GM12891 (cell line): ENCODE data around the gene CDH4. TPM values are rescaled to one million over a fixed set of nuclear protein-coding genes. Genes with fewer than 3 reads are reported as not detected.

Experiments
- DNase-seq: peaks from one replicate; pipeline ENCODE4 v3.0.0; 2011; ENCODE audit warnings: low spot score; ENCODE audit not compliant: insufficient read length
- FAIRE-seq: peaks from 2 replicates; lab custom pipeline; 2011; peaks lifted over from hg19 to GRCh38; lab: Jason Lieb, UNC
- PAX5 ChIP-seq: IDR thresholded peaks from 2 replicates; pipeline ENCODE4 v1.6.1; 2011; ENCODE audit warnings: low read length, moderate library complexity, mild to moderate bottlenecking; ENCODE audit not compliant: insufficient read depth, severe bottlenecking
- POLR2A ChIP-seq: IDR thresholded peaks from 2 replicates; pipeline ENCODE4 v1.6.1; 2011; ENCODE audit warnings: low read depth, low read length, control low read depth
- POLR2AphosphoS5 ChIP-seq: IDR thresholded peaks from 2 replicates; pipeline ENCODE4 v1.6.1; 2011; ENCODE audit warnings: low read depth, low read length, control low read depth
- POU2F2 ChIP-seq: IDR thresholded peaks from 2 replicates; pipeline ENCODE4 v1.6.1; 2011; ENCODE audit warnings: low read depth, mild to moderate bottlenecking, control low read depth, low read length, moderate library complexity
- SPI1 ChIP-seq: IDR thresholded peaks from 2 replicates; pipeline ENCODE4 v1.6.1; 2011; ENCODE audit warnings: low read depth, low read length, control low read depth
- TAF1 ChIP-seq: IDR thresholded peaks from 2 replicates; pipeline ENCODE4 v1.6.1; 2011; ENCODE audit warnings: low read depth, low read length, control low read depth
- polyA plus RNA-seq: library from polyadenylated mRNA; unstranded; fragments of >200 nt; gene quantifications from one replicate; pipeline ENCODE4 v1.2.1, GENCODE V29; 2012; ENCODE audit warnings: low read depth, missing spikeins, inconsistent platforms; ENCODE audit not compliant: missing spikeins

CDH4 gene
- polyA plus RNA-seq = 0.01 TPM

DNA sequence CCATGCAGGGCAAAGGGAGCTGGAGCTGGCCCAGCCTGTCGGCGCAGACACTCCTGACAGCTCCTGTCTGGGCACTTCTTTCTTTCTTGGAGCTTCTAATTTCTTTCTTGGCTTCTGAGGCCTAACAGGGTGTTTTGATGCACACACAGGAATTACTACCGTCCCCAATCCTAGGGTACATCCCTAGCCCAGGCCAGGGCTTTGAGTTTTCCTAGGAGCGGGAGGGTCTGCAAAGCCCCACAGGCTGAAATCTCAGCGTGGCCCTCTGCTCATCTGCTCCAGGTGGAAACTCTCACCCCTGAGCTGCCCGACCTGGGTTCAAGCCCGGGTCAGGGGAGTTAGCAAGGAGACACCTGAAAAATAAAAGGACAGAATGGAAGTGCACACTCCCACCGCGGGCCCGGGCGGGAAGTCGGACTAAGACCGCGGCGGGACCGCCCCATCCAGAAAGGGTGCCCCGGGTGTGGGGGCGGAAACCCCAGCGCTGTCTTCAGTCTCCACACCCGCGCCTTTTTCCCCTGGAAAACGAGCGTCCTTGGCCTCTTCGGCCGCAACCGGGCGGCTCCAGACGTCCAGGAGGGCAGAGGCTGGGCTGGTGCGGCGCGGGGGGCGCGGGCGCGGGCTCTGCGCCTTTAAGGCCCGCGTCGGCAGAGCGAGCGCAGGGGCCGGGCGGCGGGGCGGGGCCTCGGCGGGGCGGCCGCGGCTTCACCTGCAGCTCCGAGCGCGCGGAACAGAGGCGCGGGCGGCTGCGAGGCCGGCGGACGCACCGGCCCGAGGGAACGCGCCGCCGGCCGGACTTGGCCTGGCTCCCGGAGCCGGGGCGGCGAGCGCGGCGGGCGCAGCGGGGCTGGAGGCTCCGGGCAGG, at the start of gene CDH4:
CDH4 (plus strand) TSS at position 733 of the 865 bp plus-strand sequence.
- FAIRE-seq (no peak), DNase-seq (no peak)
- TF ChIP-seq TAF1 = no peak
- TF ChIP-seq PAX5 = no peak

DNA sequence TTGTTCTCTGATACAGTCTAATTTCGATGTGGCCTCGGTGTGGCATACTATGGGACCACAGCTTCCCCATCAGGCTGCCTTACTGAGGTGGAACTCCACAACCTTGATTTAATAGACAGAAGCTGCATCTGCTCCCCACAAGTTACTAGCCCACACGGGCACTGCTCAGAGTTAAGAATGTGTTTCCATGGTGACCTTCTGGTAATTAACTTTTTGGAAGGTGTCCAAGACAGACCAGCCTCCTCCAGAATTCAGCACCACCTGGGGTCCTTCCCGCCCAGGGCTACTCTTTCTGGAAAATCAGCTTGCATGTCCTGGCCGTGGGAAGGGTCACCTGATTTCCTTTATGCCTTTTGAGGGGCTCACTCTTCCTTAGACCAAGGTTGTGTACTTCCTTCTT, 48.7 kb upstream of the CDH4 start:
- no peak for TF ChIP-seq POLR2AphosphoS5
- no peak for TF ChIP-seq TAF1
- no peak for TF ChIP-seq PAX5
- no peak for TF ChIP-seq SPI1
- TF ChIP-seq POLR2A = no peak
- TF ChIP-seq POU2F2 = no peak
- DNase-seq (no peak), FAIRE-seq (no peak)

DNA sequence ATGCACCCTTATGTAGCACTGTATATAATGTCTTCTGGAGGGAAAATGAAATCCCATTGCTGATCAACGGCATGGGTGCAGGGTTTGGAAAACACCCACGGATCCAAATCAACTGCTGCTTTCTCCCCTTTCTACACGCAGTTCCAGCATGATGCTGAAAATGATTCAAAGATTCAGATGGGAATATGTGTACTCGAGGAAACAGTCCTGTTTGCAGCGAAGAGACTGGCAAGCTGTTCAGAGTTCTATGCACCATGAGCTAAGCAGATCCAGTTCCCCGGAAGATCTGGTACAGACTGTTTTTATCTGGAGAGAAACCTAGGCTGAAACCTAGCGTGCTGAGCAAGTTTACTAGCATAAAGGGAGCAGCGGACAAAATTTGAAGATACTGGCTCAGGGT, 47.9 kb upstream of the CDH4 start:
- DNase-seq (no peak), FAIRE-seq (no peak)
- TF ChIP-seq TAF1 (no peak), POLR2AphosphoS5 (no peak), PAX5 (no peak)

DNA sequence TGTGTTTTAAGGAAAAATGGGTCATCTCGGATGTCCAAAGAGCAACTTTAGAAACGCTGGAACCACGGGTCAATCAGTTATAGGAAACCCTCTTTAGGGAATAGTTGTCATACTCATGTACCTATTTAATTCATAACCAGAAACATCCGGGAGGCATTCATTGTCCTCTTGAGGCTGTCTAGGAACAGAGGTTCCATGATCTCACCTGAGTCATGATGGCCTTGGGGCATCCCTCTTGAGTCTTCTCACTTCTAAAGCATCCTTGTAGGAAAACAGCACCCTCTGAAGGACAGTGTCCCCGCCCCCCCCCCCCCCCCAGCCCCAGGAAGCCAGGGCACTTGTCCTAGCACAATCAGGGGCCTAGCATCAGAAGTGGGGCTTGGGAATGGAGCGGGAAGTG, 46.3 kb upstream of the CDH4 start:
- FAIRE-seq = no peak
- TF ChIP-seq POLR2AphosphoS5 (no peak), POLR2A (no peak), SPI1 (no peak), PAX5 (no peak)
- DNase-seq = no peak

DNA sequence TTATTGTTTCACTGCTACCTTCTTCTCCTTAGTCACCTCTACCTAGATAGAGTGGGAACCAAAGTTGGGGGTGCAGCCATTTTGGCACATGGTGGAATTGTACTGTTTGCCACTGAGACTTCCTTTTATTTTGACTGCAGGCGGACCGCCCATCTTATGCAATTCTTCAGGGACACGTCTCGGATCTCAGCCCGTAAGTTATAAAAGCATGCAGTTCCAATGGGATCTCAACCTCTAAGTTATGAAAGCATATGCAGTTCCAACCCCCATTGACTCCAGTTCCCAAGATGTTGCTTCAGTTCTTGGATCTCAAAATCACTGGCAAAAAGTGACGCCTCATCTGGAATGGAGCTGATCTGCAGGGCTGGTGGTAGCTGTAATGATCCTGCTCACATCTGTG, 41.2 kb upstream of the CDH4 start:
- DNase-seq (no peak), FAIRE-seq (no peak)
- TF ChIP-seq POU2F2 (no peak), TAF1 (no peak), PAX5 (no peak), POLR2AphosphoS5 (no peak), SPI1 (no peak), POLR2A (no peak)

DNA sequence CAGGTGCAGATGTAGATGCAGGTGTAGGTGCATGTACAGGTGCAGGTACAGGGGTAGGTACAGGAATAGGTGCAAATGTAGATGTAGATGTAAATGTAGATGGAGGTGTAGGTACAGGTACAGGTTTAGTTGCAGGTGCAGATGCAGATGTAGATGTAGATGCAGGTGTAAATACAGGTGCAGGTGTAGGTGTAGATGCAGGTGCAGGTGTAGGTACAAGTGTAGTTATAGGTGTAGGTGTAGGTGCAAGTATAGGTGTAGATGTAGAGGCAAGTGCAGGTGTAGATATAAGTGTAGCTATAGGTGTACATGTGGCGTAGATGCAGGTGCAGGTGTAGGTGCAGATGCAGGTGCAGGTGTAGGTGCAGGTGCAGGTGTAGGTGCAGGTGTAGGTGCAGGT, 34.2 kb upstream of the CDH4 start:
- TF ChIP-seq POU2F2 (no peak), SPI1 (no peak), TAF1 (no peak), POLR2A (no peak), PAX5 (no peak), POLR2AphosphoS5 (no peak)
- no peak for DNase-seq
- FAIRE-seq = no peak

DNA sequence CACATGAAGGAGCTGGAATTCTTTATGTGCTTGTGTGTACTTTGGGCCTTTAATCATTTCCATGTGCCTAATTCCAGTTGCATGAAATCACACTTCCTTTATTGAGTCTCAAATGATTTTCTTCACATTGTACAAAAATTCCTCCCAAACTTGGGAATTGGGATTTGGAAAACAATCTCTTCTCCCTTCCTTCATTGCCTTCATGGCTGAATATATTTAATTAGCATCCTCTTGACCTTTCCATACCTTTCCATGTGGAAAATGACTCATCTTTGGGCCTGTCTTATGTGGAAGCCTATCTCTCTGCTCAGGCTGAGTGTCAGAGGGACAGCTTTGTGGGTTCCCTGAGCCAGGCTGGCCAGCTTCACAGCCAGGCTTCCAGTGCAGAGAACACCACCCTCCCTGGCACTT, 33.0 kb upstream of the CDH4 start:
- FAIRE-seq (no peak), DNase-seq (no peak)
- TF ChIP-seq POLR2AphosphoS5 = no peak
- TF ChIP-seq TAF1 = no peak
- TF ChIP-seq SPI1 = no peak
- TF ChIP-seq POLR2A = no peak

DNA sequence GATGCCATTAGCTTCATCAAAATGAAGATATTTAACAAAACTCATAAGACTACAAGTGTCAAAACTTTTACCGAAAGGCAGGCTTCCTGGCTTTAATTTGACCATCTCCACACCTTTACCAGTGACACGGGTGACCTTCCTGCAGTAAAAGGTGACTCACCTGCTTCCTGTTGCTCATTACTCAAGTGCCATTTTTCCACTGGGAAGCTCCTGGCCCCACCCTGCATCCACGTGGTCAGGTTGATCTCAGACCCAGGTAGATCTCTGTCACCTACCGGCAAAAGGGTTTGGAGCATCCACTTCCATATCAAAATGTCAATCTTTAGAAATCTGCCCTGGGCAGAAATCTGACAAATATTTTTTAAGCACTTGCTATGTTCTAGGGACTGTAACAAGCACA, 31.9 kb upstream of the CDH4 start:
- DNase-seq (no peak), FAIRE-seq (no peak)
- TF ChIP-seq POLR2AphosphoS5 = no peak
- TF ChIP-seq POU2F2 = no peak
- no peak for TF ChIP-seq PAX5
- no peak for TF ChIP-seq TAF1
- no peak for TF ChIP-seq POLR2A
- no peak for TF ChIP-seq SPI1

DNA sequence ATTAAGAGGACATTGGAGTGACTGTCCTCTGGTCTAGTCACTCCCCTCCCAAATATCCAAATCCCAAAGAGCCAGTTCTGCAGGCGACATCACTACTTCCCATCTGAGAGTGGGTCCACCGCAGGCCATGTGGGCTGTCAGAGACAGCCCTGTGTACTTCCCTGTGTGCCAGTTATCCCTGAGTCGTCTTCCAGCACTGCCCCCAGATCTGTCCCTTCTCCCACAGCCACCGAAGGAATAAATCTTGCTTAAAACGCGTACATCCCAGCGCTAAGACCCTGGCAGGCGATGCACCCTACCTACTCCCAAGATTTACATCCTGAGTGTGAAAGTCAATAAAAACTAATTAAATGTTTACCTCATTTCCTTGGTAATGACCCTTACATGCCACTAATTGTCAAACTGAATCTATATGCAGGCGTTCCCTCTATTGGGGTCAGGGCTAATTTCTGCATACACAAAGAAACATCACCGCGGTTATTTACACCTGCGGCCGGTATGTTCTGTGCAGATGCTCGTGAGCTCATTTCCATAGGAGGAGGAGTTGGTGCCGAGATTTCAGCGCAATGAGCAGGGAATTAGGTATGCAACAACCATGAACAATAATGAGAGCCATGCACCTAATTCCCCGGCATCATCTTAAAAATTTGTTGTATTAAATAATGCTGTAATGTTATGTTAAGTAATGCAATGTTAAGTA, 31.3 kb upstream of the CDH4 start:
- TF ChIP-seq TAF1 = no peak
- no peak for TF ChIP-seq POLR2AphosphoS5
- no peak for TF ChIP-seq POLR2A
- no peak for TF ChIP-seq PAX5
- no peak for TF ChIP-seq SPI1
- TF ChIP-seq POU2F2 = no peak
- FAIRE-seq (no peak), DNase-seq (no peak)
